Amniotic stem cell (primary cell): ENCODE data around the gene CCDC91.
"Not testable (repeated sequence)": the region's sequence is repeated elsewhere in the genome, so short reads cannot be mapped to it uniquely, and the experiment has no call there.

Experiments
- DNase-seq: peaks from one replicate; lab custom pipeline; 2025; lab: John Stamatoyannopoulos, UW

CCDC91 gene

DNA sequence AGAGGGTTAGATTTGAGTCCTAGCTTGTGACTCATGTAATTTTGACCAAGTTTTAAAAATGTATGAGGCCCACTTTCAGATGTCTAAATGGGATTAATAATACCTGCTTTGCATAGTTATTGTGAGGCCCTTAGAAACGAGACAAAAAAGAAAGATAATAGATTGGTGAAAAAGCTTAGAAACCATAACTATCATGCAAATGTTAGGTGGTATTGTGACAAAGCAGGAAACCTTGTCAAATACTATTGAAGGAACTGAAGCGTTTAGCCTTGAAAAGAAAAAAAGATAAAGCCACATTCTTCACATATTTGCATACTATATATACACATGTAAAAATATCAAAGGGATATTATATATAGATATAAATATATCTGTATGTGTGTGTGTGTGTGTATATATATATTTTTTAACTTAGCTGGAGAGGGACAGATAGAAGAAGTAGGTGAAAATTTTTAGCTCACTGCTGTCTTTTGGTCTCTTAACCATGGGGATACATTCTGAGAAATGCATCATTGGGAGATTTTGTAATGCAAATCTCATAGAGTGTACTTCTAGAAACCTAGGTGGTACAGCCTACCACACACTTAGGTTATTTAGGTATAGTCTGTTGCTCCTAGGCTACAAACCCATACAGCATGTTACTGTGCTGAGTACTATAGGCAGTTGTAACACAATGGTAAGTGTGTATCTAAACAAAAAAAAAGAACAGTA lies 270.3 kb downstream of the CCDC91 start:
- DNase-seq = no peak

DNA sequence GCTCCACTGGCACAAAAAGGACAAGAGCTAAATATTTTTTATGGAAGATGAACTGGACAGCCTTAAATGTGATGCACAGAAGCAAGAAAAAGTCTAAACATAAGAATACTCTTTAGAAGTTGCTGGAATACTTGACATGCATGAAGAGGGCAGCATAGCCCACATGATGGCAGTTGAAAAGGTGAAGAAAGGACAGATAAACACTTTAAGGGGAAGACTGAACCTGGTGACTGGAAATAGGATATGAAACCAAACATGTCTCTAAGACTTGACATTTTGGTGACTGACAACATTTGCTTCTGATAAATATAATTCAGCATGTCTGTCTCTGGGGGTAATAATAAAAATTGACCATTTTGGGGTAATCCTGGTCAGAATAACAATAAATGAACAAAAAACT lies 273.1 kb downstream of the CCDC91 start:
- no peak for DNase-seq

GRCh38 chr12:28471762-28472161 lies 281.5 kb downstream of the CCDC91 start:
- DNase-seq = not testable (repeated sequence)

- not testable (repeated sequence) for DNase-seq
Measured at GRCh38 chr12:28476206-28476605, 285.9 kb downstream of the CCDC91 start.

GRCh38 chr12:28479097-28479496 lies 288.8 kb downstream of the CCDC91 start:
- DNase-seq = not testable (repeated sequence)

DNA sequence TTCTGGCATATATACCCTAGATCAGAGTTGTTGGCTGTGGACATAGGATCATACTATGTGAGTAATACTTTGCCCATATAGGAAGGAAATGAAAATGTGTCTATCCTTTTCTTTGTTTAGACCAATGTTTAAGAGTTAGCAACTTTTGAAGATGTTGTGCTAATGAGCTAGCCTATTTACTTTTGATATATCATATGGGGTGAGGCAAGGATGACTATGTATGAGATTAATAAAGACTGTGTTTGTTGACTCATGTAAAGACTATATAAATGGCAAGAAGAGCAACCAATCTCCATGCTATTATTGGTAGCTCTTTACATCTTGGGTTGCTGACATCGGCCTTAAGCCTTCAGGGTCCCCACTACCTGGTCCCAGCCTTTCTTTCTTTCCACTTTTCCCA lies 289.4 kb downstream of the CCDC91 start:
- no peak for DNase-seq

DNA sequence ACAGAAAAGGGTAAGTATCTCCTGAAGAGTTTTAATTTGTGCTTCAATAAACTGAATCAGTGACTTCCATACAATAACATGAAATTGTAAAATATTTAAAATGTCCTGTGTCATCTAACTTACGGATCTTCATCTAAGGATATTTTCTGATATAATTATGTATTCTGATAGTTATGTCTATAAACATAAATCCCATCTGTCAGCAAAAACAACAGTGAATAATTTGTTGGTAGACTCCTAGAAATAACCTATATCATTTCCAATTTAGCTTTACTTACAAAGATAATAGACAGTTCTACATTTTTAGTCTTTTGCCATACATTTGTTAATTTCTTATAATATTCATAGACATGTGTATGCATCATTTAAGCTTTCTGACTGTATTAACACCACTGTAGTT lies 293.9 kb downstream of the CCDC91 start:
- no peak for DNase-seq

DNA sequence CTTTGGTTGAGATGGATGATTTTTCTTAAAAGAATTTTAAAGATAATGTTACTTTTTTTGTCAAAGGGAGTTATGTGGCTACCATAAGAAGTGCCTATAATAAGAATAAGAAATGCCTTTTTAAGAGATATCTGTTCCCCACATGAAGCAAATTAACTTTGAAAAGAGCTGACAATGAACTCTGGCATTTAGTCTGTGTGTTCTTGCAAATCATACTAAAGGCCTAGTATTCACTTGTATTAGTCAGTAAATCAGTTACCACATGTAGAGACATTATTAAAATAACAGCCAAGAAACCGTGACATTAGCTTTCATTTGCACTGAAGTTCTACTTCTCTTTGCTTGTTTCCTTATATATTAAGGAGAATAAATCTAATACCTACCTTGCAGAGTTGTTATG lies 296.3 kb downstream of the CCDC91 start:
- no peak for DNase-seq

GRCh38 chr12:28489246-28489645 lies 299.0 kb downstream of the CCDC91 start:
- no peak for DNase-seq

- DNase-seq = no peak
Measured at GRCh38 chr12:28497889-28498411, 307.7 kb downstream of the CCDC91 start.

GRCh38 chr12:28498850-28499249 lies 308.6 kb downstream of the CCDC91 start:
- no peak for DNase-seq

DNA sequence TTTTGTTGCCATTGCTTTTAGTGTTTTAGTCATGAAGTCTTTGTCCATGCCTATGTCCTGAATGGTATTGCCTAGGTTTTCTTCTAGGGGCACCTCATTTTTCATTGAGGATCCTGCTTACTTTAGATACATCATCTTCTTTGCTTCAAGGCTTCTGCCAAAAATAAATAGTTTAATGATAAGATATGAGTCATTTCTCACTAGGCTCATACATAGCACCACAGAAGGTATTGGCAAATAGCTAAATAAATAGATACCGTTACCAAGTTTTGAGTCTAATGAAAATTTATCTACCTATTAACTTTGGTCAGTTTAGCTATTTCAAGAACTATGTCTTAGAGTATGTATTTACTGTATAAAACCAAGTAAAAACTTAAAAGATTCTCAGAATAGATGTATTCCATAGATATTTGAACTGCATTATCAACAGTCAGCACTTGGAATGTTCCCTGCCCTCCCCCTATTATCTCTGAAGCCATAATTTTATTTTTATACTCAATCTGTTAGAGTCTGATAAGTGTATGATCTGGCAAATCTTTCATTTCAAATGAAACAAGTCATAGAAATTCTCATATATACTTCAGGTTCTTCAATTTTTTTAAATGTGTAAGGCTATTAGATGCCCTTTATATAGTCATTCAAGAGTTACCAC lies 310.2 kb downstream of the CCDC91 start:
- DNase-seq = no peak

- DNase-seq = no peak
Measured at GRCh38 chr12:28506271-28506670, 316.0 kb downstream of the CCDC91 start.

GRCh38 chr12:28507033-28507432 lies 316.8 kb downstream of the CCDC91 start:
- no peak for DNase-seq

DNA sequence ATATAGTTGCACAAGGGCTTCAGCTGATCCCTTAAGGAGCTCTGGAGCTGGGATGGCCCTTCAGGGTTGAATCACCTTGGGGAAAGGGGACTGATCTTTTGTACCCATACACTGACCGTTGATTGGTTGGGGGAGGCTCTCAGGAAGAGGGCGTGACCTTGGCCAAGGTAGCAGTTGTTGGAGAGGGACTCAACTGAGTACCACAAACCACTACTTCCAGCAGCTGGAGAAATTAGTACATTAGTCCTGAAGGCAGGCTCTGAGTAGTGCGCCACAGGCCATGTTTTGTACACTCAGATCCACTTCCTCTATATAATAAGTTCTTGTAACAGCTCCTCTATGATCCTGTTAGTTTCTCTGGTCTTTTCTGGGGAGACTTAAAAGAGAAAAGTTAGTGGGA lies 317.6 kb downstream of the CCDC91 start:
- DNase-seq = no peak

DNA sequence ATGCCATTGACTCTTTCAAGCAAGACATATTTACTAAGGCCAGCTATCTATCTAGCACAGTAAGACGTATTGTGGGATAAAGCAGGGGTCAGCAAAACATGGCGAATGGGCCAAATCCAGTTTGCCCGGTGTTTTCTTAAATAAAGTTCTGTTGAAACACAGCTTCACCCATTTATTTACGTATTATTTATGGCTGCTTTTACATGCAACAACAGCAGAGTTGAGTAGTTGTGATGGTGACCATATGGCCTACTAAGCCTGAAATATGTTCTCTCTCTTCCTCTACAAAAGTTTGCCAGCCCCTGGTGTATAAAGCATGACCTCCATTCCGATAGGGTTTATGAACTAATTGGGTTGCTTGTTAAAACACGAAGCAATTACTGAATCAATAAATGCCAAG lies 322.1 kb downstream of the CCDC91 start:
- no peak for DNase-seq

DNA sequence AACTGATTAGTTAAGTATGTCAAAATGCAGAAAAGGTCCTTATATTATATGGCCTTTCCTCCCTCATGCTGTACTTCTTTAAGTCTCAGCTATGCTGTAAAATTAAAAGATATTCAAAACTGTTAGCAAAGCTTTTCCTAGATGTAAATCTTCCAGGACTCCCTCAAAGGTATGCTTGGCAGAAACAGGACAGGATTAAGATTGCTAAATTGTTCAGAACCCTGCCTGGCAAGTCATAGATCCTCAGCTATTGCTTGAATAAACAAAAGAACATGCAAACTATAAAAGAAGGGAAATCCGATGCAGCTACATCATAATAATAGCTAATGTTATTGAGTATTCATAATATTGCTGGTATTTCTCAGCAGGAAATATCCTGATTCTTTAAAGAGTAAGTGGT lies 322.6 kb downstream of the CCDC91 start:
- no peak for DNase-seq

- DNase-seq = no peak
Measured at GRCh38 chr12:28513983-28514382, 323.7 kb downstream of the CCDC91 start.

GRCh38 chr12:28517101-28517500 lies 326.8 kb downstream of the CCDC91 start:
- no peak for DNase-seq

GRCh38 chr12:28527631-28528249 lies 337.5 kb downstream of the CCDC91 start:
- no peak for DNase-seq

DNA sequence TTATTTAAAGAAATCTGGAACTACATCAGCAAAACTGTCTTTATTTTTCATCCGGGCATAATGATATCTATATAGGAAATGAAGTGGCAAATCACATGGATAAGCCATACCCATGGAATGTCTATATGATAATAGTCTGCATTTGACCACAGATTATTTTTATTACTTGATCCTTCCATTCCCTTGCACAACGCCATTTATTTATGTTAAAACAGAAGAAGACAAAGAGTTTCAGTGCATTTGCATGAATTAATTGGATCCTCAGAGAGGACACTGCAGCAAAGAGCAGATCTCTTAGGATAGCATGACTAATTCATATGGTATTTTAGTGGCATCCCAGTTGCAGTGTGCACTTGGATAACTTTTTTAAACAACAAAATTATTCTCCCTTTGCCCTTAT lies 345.0 kb downstream of the CCDC91 start:
- DNase-seq = no peak

GRCh38 chr12:28536088-28536487 lies 345.8 kb downstream of the CCDC91 start:
- DNase-seq = peak; percentile 27

DNA sequence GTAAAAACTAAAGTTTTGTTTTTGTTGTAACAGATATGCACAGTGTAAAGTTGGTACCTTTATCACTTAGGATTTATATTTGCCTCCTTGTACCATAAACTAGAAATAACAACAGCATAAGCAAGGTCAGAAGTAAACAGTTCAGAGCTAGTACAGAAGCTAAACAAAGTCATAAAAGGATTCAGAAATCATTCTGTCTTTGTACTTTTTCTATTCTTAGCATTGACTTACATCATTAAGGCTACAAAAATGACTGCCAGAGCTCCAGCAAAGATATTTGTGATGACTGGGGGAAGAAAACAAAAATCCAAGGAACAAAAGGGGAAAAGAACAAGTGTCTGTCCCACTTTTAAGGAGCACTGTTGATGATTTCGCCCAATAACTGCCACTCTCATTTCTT lies 347.2 kb downstream of the CCDC91 start:
- DNase-seq = no peak
